ENCODE measurements around the gene LY86. TPM values are rescaled to one million over a fixed set of nuclear protein-coding genes. Genes with fewer than 3 reads are reported as not detected.

Gene LY86
- total RNA-seq: not detected in 2 replicates

DNA sequence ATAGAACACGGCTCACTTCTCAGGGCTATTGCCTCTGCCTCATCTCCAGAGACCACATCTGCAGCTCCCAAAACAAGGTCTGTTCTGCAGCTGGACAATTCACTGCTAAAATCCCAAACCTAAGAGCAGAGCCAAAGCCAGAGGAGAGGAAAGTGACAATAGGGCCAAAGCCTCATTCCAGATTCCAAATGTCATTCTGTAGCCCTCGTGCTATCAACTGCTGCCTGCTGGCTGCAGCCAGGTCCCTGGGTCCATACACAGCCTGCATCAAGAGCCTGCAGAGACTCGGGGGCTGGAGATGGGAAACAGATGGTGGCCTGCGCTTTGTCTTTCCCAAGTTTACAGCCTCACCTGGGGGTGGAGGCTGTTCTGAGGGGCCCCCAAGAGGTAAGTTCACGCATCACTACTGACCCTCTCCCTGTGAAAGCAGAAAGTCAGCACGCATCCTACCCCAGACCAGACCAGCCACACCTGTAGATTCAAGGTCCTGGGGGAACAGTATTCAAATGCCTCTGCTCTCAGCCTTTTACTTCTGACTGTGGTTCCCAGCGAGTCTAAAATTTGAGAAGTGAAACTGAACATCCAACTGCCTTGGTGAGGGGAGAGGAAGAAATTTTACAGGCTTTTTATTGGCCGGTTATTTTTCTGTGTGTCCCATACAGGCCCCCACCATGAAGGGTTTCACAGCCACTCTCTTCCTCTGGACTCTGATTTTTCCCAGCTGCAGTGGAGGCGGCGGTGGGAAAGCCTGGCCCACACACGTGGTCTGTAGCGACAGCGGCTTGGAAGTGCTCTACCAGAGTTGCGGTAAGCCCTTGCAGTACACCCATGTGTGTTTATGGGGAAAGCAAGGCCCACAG is at the start of gene LY86:
TSS of gene LY86 (plus strand) at position 657 of the 860 bp plus-strand sequence. CDS start at position 672, 15 bp downstream.

Data from uterine smooth muscle cell (primary cell).